T-helper 1 cell treated with Interleukin-12 subunit alpha and Interleukin-12 subunit beta and Interleukin-4 antibody, amounts not matched to agents 30 μg/mL and 1 μg/mL, for 36 hours (primary cell): ENCODE measurements around the gene SMC6.
A peak's percentile ranks its signal among the peaks of the same experiment; 100 is the strongest.

Source experiments
- H3K27ac Mint-ChIP-seq: one replicate; pipeline ENCODE4 v1.8.0; 2021; ENCODE audit warnings: mild to moderate bottlenecking, mixed read lengths
- H3K27me3 Mint-ChIP-seq: one replicate; pipeline ENCODE4 v1.8.0; 2021; ENCODE audit warnings: low read depth, mixed read lengths
- H3K36me3 Mint-ChIP-seq: one replicate; pipeline ENCODE4 v1.8.0; 2021; ENCODE audit warnings: low read depth, mixed read lengths
- H3K4me1 Mint-ChIP-seq: one replicate; pipeline ENCODE4 v1.8.0; 2021; ENCODE audit warnings: low read depth, mixed read lengths
- H3K4me3 Mint-ChIP-seq: one replicate; pipeline ENCODE4 v1.8.0; 2021; ENCODE audit warnings: mild to moderate bottlenecking, moderate library complexity, mixed read lengths
- H3K9me3 Mint-ChIP-seq: one replicate; pipeline ENCODE4 v1.8.0; 2021; ENCODE audit warnings: mixed read lengths

Gene SMC6

DNA sequence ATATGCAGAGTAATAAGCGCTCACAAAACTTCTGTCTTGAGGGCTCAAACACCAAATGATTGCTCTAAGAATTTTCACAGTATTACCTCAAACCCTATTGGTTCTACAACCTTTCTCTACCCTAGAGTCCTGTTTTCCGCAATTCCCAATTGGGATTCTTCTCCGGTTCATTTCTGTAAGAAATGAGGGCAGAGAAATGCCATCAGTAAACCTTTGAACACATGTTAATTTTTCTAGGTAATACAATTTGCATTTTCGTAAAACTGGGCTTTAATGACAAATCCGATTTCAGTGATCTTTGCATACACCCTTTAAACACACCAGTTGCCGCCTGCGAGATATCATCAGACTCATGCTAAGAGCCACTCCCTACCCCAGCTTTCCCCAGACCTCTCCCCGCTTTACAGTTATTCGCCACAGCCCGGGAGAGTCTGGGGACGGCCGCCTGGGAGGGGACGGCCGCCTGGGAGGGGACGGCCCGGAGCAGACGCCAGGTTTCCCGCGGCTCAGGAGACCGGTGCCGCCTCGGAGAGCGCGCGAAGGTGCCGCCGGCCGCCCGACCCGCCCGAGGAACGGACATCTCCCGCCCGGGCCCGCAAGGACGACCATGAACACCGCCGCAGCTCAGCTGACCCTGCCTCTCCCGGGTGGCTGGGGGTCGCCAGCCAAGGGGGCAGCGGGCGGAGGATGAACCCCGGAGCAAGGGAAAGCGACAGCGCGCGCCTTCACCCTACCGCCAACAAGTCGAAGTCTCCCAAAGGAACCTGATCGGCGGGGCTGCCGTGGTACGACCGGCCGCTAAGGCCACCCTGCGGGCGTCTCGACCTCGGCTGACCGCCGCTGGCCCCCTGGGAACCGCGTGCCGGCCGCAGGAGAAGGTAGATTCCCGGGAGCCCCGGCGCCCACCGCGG, 463 bp downstream of the SMC6 start:
- Mint-ChIP-seq H3K4me1 (peaks cover 38% of the 10 kb centered on the region), H3K9me3 (no peaks in the 10 kb centered on the region), H3K4me3 (peak overlapping the region; percentile 82), H3K27me3 (no peaks in the 10 kb centered on the region), H3K36me3 (peaks cover 4% of the 10 kb centered on the region), H3K27ac (peak overlapping the region; percentile 95)

DNA sequence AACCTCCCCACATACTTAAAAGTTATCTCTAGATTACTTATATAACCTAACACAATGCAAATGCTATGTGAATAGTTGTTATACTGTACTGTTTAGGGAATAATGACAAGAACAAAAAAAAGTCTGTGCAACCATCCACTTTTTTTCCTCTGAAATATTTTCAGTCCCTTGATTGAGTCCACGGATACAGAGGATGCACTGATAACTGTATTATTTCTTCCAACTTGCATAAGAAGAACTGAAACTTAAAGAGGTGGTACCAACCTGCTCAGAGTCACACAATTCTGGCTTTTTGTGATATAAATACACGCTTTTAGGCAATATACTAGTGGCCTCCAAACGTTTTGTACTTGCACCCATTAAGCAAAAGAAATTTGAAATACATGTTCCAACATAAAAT, 1.4 kb downstream of the SMC6 start:
- H3K27ac Mint-ChIP-seq, result peak overlapping the region; percentile 34
- H3K9me3 Mint-ChIP-seq, result no peaks in the 10 kb centered on the region
- peaks cover 35% of the 10 kb centered on the region for H3K4me1 Mint-ChIP-seq
- peak overlapping the region; percentile 82 for H3K4me3 Mint-ChIP-seq
- H3K36me3 Mint-ChIP-seq, result peaks cover 6% of the 10 kb centered on the region
- H3K27me3 Mint-ChIP-seq, result no peaks in the 10 kb centered on the region

DNA sequence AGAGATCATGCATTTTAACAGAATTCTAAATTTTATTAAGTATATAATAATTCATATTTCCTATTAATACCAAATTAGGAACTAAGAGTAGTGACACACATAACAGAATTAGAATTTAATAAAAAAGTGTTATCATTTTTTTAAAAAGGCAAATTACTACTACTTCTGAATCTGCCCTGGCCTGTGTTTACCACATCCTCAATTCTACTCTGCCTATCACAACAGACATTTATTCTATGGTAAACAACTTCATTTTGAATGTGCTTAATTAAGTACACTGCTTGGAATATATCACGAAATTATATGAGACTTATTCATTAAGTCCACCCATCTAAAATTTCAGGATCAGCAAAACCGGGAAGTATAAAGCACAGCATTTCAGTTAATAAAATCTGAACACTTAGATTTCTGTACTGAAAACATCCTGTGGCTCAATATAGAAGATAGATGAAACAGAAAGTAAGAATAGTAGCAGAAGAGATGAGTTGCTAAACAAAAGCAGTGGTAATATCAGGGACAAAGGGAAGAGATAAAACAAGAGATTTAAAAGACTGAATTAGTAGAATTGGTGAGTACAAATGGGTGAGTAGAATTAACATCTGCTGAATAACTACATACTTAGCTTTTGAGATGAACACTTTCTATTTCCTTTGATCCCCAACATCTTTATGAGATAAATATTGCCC, 3.7 kb downstream of the SMC6 start:
- Mint-ChIP-seq H3K4me1 (peaks cover 26% of the 10 kb centered on the region), H3K27ac (peak overlapping the region; percentile 77), H3K27me3 (no peaks in the 10 kb centered on the region), H3K9me3 (no peaks in the 10 kb centered on the region), H3K4me3 (peak overlapping the region; percentile 57), H3K36me3 (peaks cover 8% of the 10 kb centered on the region)

DNA sequence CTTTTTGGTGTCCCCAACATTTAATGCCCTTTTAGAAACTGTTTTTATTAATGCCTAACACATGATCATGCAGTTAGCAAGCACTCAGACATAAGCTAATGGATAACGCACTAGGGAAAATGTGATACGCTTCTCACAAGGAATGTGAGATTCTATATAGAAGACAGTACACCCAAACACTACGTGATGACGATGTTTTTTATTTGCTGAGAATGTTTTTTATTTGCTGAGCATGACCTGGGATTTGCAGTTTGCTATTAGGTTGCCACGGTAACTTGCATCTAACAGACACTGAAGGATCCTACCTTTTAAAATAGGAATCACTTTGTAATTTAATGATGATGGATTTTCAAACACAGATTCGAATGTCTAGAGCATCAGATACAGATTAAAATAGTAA, 4.9 kb downstream of the SMC6 start:
- Mint-ChIP-seq H3K27me3 (no peaks in the 10 kb centered on the region), H3K27ac (no peak overlapping the region), H3K36me3 (peaks cover 12% of the 10 kb centered on the region), H3K4me1 (peaks cover 23% of the 10 kb centered on the region), H3K4me3 (no peak overlapping the region), H3K9me3 (no peaks in the 10 kb centered on the region)

DNA sequence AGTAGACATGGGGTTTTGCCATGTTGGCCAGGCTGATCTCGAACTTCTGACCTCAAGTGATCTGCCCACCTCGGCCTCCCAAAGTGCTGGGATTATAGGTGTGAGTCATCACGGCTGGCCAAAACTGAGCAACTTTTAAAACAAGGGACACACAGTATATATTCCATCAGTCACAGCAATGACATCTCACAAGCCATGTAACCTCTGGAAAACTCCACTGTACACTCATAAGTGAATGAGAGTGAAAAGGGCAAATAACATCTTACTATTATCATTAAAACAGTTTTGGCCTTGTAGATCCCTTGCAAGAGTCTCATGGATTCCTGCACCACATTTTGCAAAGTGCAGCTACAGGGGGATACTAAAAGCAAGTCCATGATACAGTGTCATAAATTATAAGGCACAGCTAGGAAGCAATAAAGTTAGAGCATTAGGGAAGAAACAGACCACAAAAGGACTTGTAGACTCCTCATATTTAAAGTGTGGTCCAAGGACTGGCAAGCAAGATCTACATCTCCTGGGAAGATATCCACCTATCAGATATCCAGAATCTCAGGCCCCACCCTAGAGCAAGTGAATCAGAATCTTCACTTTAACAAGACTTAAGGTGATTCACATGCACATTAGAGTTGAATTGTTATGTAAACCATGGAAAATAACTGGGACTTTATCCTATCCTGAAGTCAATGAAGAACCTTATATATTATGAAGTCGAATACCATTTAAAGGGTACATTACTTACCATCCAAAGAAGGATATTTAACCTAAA, 5.7 kb downstream of the SMC6 start:
- Mint-ChIP-seq H3K4me1 (peaks cover 21% of the 10 kb centered on the region), H3K36me3 (peaks cover 12% of the 10 kb centered on the region), H3K4me3 (no peak overlapping the region), H3K27ac (no peak overlapping the region), H3K27me3 (no peaks in the 10 kb centered on the region), H3K9me3 (no peaks in the 10 kb centered on the region)

DNA sequence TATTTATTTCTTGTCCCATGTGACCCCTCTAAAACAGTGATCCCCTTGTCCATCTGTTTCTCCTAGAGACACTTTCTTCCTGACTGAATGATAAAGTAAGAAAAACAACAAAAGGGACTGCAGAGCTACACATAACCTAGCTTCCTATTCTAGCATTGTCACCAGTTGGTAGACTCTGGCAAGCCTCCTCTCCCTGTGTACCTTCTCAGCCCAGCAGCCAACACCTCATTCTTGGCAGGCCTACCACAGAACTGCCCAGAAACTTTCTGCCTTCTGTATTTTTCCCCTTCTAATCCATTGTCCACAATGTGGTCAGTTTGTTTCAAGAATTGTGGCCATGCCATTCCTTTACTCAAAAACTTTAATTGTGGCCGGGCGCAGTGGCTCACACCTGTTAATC, 13.4 kb downstream of the SMC6 start:
- no peaks in the 10 kb centered on the region for H3K27me3 Mint-ChIP-seq
- H3K27ac Mint-ChIP-seq, result no peak overlapping the region
- H3K36me3 Mint-ChIP-seq, result peaks cover 29% of the 10 kb centered on the region
- no peak overlapping the region for H3K4me3 Mint-ChIP-seq
- H3K9me3 Mint-ChIP-seq, result no peaks in the 10 kb centered on the region
- no peaks in the 10 kb centered on the region for H3K4me1 Mint-ChIP-seq

DNA sequence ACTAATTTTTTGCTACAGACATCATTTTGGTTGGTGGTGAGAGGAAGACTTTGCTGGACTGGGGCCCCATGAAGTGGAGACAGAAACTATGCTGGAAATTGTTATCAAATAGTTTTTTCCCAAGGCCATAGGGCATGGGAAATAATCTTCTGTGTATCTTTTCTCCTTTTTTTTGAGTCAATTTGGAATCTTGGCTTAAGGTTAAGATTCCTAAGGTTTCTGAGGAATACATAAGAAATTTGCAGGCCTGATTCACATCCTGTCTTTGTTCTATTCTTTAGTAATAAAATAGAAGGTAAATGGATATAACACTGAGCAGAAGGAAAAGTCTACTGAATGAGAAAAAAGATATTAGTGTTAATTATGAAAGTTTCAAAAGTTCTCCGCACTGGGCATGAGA, 16.6 kb downstream of the SMC6 start:
- Mint-ChIP-seq H3K27me3 (no peaks in the 10 kb centered on the region), H3K4me1 (peaks cover 3% of the 10 kb centered on the region), H3K9me3 (no peaks in the 10 kb centered on the region), H3K36me3 (peaks cover 34% of the 10 kb centered on the region), H3K4me3 (no peak overlapping the region), H3K27ac (no peak overlapping the region)

DNA sequence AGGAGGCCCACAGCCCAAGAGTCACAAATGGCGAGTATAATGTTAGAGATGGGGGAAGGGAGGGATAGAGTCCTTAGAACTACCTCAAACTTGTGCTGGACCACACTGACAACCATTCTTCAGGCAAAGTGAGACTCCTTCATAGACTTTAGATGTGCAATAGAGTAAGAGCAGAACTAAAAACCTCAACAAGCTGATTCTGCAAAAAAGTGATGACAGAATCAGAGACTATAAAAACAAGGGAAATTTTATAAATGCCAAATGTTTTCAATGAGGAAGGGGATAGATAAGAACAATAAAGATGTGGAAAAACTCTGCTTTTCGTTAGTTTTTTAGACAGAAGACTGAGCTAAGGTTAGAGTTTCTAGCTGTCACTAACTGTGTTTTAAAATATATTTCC, 17.7 kb downstream of the SMC6 start:
- Mint-ChIP-seq H3K27ac (no peak overlapping the region), H3K27me3 (no peaks in the 10 kb centered on the region), H3K36me3 (peaks cover 39% of the 10 kb centered on the region), H3K4me1 (peaks cover 3% of the 10 kb centered on the region), H3K9me3 (no peaks in the 10 kb centered on the region), H3K4me3 (no peak overlapping the region)

DNA sequence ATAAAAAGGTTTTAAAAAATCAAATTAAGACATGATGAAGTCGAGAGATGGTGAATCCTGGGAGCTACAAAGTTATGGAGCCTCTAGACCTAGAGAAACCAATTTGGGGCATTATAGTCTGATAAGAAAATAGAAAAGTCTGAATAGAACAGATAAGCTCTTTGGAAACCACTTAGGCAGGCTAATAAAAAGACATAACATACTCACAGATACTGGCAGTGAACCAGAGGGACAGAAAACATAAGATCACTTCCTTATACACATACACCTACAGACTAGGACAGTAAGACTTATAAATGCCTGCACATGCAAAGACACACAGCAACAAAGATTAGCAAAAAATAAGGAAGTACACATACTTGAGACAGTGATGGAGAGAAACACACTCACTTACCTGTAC, 20.0 kb downstream of the SMC6 start:
- H3K4me1 Mint-ChIP-seq, result peaks cover 3% of the 10 kb centered on the region
- H3K4me3 Mint-ChIP-seq, result no peak overlapping the region
- H3K27ac Mint-ChIP-seq, result no peak overlapping the region
- H3K9me3 Mint-ChIP-seq, result no peaks in the 10 kb centered on the region
- peaks cover 30% of the 10 kb centered on the region for H3K36me3 Mint-ChIP-seq
- H3K27me3 Mint-ChIP-seq, result no peaks in the 10 kb centered on the region

DNA sequence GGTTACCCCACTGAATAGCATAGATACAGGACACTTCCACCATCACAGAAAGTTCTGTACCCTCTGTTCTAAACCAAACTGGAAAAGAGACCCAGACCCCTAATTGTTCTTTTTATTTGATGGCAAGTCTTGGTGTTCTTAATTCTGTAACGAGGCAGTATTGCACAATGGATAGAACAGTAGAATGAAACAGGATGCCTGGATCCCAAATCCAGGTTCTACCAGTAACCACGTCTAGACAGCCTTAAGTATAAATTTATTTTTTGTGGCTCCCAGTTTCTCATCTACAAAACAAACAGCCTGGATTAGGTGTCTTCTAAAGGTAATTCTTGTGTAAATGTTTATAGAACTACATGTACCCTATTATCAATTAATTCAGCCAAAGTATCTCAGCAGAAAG, 23.7 kb downstream of the SMC6 start:
- H3K27me3 Mint-ChIP-seq, result no peaks in the 10 kb centered on the region
- H3K36me3 Mint-ChIP-seq, result peaks cover 19% of the 10 kb centered on the region
- no peak overlapping the region for H3K4me3 Mint-ChIP-seq
- H3K27ac Mint-ChIP-seq, result no peak overlapping the region
- H3K4me1 Mint-ChIP-seq, result peaks cover 3% of the 10 kb centered on the region
- no peaks in the 10 kb centered on the region for H3K9me3 Mint-ChIP-seq

DNA sequence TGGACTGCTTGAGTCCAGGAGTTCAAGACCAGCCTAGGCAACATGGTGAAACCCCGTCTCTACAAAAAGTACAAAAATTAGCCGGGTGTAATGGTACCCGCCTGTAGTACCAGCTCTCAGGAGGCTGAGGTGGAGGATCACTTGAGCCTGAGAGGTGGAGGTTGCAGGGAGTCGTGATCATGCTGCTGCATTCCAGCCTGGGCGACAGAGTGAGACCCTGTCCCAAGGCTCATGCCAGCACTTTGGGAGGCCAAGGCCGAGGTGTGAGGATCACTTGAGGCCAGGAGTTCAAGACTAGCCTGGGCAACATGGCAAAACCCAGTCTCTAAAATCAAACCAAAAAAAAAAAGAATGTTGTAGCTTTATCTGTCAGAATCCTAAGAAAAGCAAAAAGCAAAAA, 25.4 kb downstream of the SMC6 start:
- H3K4me3 Mint-ChIP-seq, result no peak overlapping the region
- no peaks in the 10 kb centered on the region for H3K27me3 Mint-ChIP-seq
- no peaks in the 10 kb centered on the region for H3K4me1 Mint-ChIP-seq
- H3K27ac Mint-ChIP-seq, result no peak overlapping the region
- no peaks in the 10 kb centered on the region for H3K9me3 Mint-ChIP-seq
- H3K36me3 Mint-ChIP-seq, result peaks cover 15% of the 10 kb centered on the region

DNA sequence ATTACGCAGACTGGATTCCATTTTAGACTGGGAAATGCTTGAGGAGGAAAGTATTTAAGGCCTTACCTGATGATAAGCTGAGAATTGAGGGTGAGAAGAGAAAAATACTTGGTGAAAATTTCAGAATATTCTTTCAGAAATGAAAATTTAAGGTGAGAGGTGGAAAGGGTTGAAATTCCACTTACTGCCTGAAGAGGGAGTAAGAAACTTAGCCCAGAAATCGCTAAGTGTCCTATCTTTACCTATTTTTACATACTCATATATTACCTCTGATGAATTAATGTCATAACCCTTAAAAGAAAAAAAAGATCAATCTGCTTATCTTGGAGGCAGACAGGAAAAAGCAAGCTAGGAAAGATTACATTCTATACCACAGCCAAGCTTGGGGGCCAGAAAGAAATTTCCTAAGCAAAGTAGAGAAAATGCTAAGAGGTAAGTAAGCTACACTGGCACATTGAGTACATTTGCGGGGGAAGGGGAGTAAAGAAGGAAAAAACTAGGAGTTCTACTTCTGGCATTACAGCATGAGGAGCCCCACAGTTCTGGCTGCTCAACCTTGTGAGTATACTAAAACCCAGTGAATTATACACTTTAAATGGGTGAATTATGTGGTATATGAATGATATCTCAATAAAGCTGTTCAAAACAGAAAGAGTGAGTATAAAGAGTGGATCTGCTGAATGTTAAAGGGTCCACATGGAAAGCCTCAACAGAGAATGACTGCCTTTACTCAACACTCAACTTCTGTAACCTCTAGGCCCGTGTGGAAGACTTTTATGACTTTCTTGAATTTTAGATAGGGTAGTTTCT, 33.8 kb downstream of the SMC6 start:
- Mint-ChIP-seq H3K4me1 (no peaks in the 10 kb centered on the region), H3K4me3 (no peak overlapping the region), H3K9me3 (no peaks in the 10 kb centered on the region), H3K27me3 (no peaks in the 10 kb centered on the region), H3K27ac (no peak overlapping the region), H3K36me3 (peaks cover 4% of the 10 kb centered on the region)

DNA sequence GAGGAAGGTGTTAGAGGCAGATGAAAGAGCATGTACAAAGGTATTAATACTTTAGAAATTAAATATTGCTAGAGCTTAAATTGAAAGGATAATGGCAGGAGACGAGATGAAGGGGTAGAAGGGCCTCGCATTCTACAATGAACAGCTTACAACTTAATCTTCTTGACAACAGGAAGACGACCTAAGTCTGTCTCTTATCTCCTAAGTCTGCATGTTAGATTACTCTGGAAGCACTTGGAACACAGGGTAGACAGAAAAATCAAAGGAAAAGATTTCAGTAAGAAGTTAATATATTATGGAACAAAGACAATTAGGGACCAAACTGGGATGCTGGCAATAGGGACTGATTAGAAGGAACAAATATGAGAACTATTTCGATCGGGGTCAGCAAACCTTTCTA, 34.9 kb downstream of the SMC6 start:
- Mint-ChIP-seq H3K27ac (no peak overlapping the region), H3K27me3 (no peaks in the 10 kb centered on the region), H3K4me1 (no peaks in the 10 kb centered on the region), H3K36me3 (peaks cover 8% of the 10 kb centered on the region), H3K9me3 (no peaks in the 10 kb centered on the region), H3K4me3 (no peak overlapping the region)

DNA sequence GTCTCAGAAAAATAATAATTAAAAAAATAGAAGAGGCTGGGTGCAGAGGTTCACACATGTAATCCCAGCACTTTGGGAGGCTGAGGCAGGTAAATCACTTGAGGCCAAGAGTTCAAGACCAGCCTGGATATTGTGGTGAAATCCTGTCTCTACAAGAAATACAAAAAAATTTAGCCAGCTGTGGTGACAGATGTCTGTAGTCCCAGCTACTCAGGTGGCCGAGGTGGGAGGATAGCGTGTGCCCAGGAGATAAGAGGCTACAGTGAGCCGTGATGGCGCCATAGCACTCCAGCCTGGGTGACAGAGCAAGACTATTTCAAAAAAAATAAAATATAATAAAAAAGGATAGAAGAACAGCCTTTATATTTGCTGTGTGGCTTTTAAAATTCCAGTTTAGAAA, 35.9 kb downstream of the SMC6 start:
- no peak overlapping the region for H3K4me3 Mint-ChIP-seq
- H3K9me3 Mint-ChIP-seq, result no peaks in the 10 kb centered on the region
- H3K27me3 Mint-ChIP-seq, result no peaks in the 10 kb centered on the region
- H3K36me3 Mint-ChIP-seq, result peaks cover 12% of the 10 kb centered on the region
- H3K4me1 Mint-ChIP-seq, result no peaks in the 10 kb centered on the region
- H3K27ac Mint-ChIP-seq, result no peak overlapping the region
